ENCODE measurements around the gene SDK1.

The SDK1 gene

DNA sequence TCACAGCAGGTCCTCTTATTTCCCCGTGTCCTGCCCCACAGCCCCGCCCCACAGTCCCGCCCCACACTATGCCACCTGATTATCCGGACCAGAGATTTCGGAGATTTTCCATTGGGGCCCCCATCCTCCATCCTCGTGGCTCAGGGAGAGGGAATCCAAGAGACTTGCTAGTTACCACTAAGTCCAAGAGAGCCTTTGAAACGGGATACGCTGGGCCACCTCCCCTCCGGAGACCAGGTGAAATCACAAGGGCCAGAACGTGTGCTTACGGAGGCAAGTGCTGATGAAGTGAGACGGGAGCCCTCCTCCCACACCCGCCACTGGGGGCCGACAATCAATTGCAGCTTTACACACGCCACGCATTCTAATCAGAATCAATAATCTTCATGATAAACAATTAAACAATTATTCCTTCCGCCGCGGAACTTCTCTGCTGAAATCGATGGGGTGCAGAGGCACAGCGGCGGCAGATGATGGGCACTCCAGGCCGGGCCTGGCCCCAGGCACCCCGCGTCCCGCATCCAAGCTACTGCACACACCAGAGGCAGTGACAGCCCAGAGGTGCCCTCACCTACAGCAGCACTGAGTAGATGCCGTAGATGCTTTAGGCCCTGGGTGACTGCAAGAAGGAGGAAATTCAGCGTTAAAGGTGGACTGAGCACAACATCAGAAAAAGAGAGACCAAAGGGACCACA lies 847.0 kb downstream of the SDK1 start:
- DNase-seq (ENCODE audit: low spot score) (no peak), ATAC-seq (ENCODE audit: low read depth) (no peak)
- Histone ChIP-seq H3K9me3 (ENCODE audit: severe bottlenecking) (peaks cover 1% of the 10 kb centered on the region), H3K27me3 (ENCODE audit: insufficient read depth, poor library complexity, severe bottlenecking) (no peaks in the 10 kb centered on the region), H3K4me1 (ENCODE audit: insufficient read depth, poor library complexity, severe bottlenecking) (no peaks in the 10 kb centered on the region), H3K36me3 (ENCODE audit: low read depth) (no peaks in the 10 kb centered on the region), H3K27ac (ENCODE audit: poor library complexity, severe bottlenecking) (no peak overlapping the region), H3K4me3 (ENCODE audit: severe bottlenecking) (no peak overlapping the region)
- TF ChIP-seq, protein P1, sequence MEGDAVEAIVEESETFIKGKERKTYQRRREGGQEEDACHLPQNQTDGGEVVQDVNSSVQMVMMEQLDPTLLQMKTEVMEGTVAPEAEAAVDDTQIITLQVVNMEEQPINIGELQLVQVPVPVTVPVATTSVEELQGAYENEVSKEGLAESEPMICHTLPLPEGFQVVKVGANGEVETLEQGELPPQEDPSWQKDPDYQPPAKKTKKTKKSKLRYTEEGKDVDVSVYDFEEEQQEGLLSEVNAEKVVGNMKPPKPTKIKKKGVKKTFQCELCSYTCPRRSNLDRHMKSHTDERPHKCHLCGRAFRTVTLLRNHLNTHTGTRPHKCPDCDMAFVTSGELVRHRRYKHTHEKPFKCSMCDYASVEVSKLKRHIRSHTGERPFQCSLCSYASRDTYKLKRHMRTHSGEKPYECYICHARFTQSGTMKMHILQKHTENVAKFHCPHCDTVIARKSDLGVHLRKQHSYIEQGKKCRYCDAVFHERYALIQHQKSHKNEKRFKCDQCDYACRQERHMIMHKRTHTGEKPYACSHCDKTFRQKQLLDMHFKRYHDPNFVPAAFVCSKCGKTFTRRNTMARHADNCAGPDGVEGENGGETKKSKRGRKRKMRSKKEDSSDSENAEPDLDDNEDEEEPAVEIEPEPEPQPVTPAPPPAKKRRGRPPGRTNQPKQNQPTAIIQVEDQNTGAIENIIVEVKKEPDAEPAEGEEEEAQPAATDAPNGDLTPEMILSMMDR (IDR thresholded peaks at IDR 0.05; ENCODE audit: poor library complexity, severe bottlenecking) = no peak

DNA sequence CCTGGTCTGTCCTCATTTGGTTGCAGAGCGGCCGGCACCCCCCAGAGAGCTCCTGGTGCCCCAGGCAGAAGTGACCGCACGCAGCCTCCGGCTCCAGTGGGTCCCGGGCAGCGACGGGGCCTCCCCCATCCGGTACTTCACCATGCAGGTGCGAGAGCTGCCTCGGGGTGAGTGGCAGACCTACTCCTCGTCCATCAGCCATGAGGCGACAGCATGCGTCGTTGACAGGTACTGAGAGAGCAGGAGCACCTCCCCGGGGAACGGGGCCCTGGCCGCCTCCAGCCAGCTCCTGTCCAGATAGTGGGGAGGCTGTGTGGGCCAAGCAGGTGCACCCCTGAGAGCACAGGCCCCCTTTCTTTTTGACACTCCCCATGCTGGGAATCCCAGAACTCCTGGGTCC lies 848.2 kb downstream of the SDK1 start:
- H3K9me3 ChIP-seq (ENCODE audit: severe bottlenecking) = peaks cover 1% of the 10 kb centered on the region
- no peak overlapping the region for H3K4me3 ChIP-seq (ENCODE audit: severe bottlenecking)
- H3K4me1 ChIP-seq (ENCODE audit: insufficient read depth, poor library complexity, severe bottlenecking) = no peaks in the 10 kb centered on the region
- no peaks in the 10 kb centered on the region for H3K27me3 ChIP-seq (ENCODE audit: insufficient read depth, poor library complexity, severe bottlenecking)
- no peak overlapping the region for H3K27ac ChIP-seq (ENCODE audit: poor library complexity, severe bottlenecking)
- TF ChIP-seq, protein P1 (IDR thresholded peaks at IDR 0.05; ENCODE audit: poor library complexity, severe bottlenecking) = no peak
- H3K36me3 ChIP-seq (ENCODE audit: low read depth) = no peaks in the 10 kb centered on the region
- ATAC-seq (ENCODE audit: low read depth) = no peak
- DNase-seq (ENCODE audit: low spot score) = no peak

DNA sequence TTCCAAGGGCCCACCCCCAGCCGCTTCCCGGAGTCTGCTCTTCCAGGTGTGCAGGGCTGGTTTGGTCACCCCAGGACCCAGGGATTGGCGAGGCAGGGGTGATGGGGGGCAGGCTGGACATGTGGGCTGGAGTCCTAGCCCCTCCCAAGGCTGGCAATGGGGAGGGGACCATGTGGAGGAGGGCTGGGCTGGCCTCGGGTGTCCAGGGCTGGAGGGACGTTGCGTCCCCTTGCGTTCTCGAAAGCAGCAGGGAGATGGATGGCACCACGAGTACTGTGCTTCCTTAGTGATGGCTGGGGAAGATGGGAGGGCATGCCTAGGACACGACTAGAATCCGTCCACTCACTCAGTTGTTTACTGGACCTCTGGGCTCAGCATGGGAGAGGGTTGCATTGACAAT lies 848.6 kb downstream of the SDK1 start:
- peaks cover 1% of the 10 kb centered on the region for H3K9me3 ChIP-seq (ENCODE audit: severe bottlenecking)
- H3K4me1 ChIP-seq (ENCODE audit: insufficient read depth, poor library complexity, severe bottlenecking) = no peaks in the 10 kb centered on the region
- ATAC-seq (ENCODE audit: low read depth) (no peak), DNase-seq (ENCODE audit: low spot score) (no peak)
- no peak overlapping the region for H3K27ac ChIP-seq (ENCODE audit: poor library complexity, severe bottlenecking)
- H3K4me3 ChIP-seq (ENCODE audit: severe bottlenecking) = no peak overlapping the region
- TF ChIP-seq, protein P1 (IDR thresholded peaks at IDR 0.05; ENCODE audit: poor library complexity, severe bottlenecking) = no peak
- H3K36me3 ChIP-seq (ENCODE audit: low read depth) = no peaks in the 10 kb centered on the region
- H3K27me3 ChIP-seq (ENCODE audit: insufficient read depth, poor library complexity, severe bottlenecking) = no peaks in the 10 kb centered on the region

DNA sequence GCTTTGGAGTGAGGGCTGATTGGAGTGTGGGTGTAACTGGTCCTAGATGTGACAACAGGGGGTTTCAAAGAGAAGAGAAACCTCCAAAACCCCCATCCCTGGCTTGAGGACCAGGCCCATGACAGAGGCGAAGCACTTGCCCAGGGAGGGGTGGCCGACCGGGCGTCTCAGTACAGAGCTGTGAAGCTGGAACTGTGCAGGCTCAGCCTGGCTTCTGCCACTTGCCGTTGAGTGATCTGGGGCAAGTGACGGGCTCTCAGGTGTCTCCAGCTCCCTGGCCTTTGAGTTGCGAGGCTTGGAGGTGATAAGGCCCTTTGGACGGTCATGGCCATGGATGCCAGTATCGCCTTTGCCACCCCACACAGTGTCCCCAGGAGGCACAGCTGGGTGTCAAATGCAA lies 849.7 kb downstream of the SDK1 start:
- no peak for DNase-seq (ENCODE audit: low spot score)
- no peak for ATAC-seq (ENCODE audit: low read depth)
- H3K4me1 ChIP-seq (ENCODE audit: insufficient read depth, poor library complexity, severe bottlenecking) = no peaks in the 10 kb centered on the region

DNA sequence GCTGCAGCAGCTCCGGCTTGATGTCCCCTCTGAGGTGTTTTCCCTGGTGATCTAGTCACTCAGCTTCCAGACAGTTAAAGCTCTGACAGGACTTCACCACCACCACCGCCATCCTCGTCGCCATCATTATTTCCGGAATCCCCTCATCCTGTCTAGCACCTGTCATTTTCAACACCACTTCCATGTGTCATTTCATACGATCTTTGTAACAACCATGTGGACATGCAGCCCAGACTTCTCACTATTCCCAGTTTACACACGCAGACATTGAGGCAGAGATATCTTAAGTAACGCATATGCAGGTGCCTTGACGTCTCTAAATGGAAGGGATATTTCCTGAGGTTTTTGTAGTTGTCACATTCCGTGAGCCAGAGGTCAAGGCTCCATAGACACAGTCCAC lies 850.5 kb downstream of the SDK1 start:
- TF ChIP-seq, protein P1 (IDR thresholded peaks at IDR 0.05; ENCODE audit: poor library complexity, severe bottlenecking) = no peak
- Histone ChIP-seq H3K27me3 (ENCODE audit: insufficient read depth, poor library complexity, severe bottlenecking) (no peaks in the 10 kb centered on the region), H3K36me3 (ENCODE audit: low read depth) (no peaks in the 10 kb centered on the region), H3K4me3 (ENCODE audit: severe bottlenecking) (no peak overlapping the region), H3K27ac (ENCODE audit: poor library complexity, severe bottlenecking) (no peak overlapping the region), H3K4me1 (ENCODE audit: insufficient read depth, poor library complexity, severe bottlenecking) (no peaks in the 10 kb centered on the region), H3K9me3 (ENCODE audit: severe bottlenecking) (no peaks in the 10 kb centered on the region)
- ATAC-seq (ENCODE audit: low read depth) (no peak), DNase-seq (ENCODE audit: low spot score) (no peak)

More for the DNA sequence above, 849.7 kb downstream of the SDK1 start:
- no peak overlapping the region for H3K4me3 ChIP-seq (ENCODE audit: severe bottlenecking)
- TF ChIP-seq, protein P1 (IDR thresholded peaks at IDR 0.05; ENCODE audit: poor library complexity, severe bottlenecking) = no peak
- no peak overlapping the region for H3K27ac ChIP-seq (ENCODE audit: poor library complexity, severe bottlenecking)
- no peaks in the 10 kb centered on the region for H3K27me3 ChIP-seq (ENCODE audit: insufficient read depth, poor library complexity, severe bottlenecking)
- no peaks in the 10 kb centered on the region for H3K36me3 ChIP-seq (ENCODE audit: low read depth)
- H3K9me3 ChIP-seq (ENCODE audit: severe bottlenecking) = no peaks in the 10 kb centered on the region

Measured in RWPE2 (cell line).